Activated naive CD8-positive, alpha-beta T cell treated with anti-CD3 and anti-CD28 coated beads for 36 hours (primary cell): Measurements from ENCODE around the gene LRRC14B. TPM values are rescaled to one million over a fixed set of nuclear protein-coding genes. Genes with fewer than 3 reads are reported as not detected.
A peak's percentile ranks its signal among the peaks of the same experiment; 100 is the strongest.
"Not testable (repeated sequence)": the region's sequence is repeated elsewhere in the genome, so short reads cannot be mapped to it uniquely, and the experiment has no call there.

Source experiments
- DNase-seq: peaks from one replicate; pipeline ENCODE4 v3.0.0; 2021
- H3K27ac Mint-ChIP-seq: one replicate; pipeline ENCODE4 v1.8.0; 2022; ENCODE audit warnings: mild to moderate bottlenecking, moderate library complexity, mixed read lengths
- H3K27me3 Mint-ChIP-seq: one replicate; pipeline ENCODE4 v1.8.0; 2022; ENCODE audit warnings: mild to moderate bottlenecking, mixed read lengths
- H3K36me3 Mint-ChIP-seq: one replicate; pipeline ENCODE4 v1.8.0; 2021; ENCODE audit warnings: mild to moderate bottlenecking, mixed read lengths
- H3K4me1 Mint-ChIP-seq: one replicate; pipeline ENCODE4 v1.8.0; 2021; ENCODE audit warnings: mixed read lengths
- H3K4me3 Mint-ChIP-seq: one replicate; pipeline ENCODE4 v1.8.0; 2022; ENCODE audit warnings: mild to moderate bottlenecking, moderate library complexity, mixed read lengths
- H3K9me3 Mint-ChIP-seq: one replicate; pipeline ENCODE4 v1.8.0; 2022; ENCODE audit warnings: mixed read lengths
- total RNA-seq, 2 experiments: library from RNA; stranded (reverse); gene quantifications; one replicate each; pipeline ENCODE4 v1.2.3, GENCODE V29; 2021

LRRC14B gene
- total RNA-seq, 2 experiments from 2014 or later, result 0.23 TPM; not detected in 1

GRCh38 chr5:237931-238330 is 46.6 kb downstream of the LRRC14B start:
- DNase-seq, H3K9me3 Mint-ChIP-seq: not testable (repeated sequence)
- peaks cover 46% of the 10 kb centered on the region for H3K36me3 Mint-ChIP-seq

DNA sequence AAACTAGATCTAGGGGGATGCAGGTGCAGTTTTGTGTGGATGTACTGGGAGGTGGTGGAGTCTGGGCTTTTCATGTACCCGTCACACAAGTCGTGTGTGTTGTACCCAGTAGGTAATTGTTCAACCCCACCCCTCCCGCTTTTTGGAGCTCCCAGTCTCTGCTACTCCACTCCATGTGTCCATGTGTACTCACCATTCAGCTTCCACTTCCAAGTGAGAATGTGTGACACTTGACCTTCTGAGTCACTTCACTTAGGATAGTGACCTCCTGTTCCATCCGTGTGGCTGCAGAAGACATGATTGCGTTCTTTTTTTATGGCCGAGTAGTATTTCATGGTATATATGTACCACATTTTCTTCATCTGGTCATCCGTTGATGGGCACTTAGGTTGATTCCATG is 49.3 kb downstream of the LRRC14B start:
- not testable (repeated sequence) for H3K4me3 Mint-ChIP-seq, H3K27me3 Mint-ChIP-seq, DNase-seq, H3K27ac Mint-ChIP-seq, H3K9me3 Mint-ChIP-seq
- H3K36me3 Mint-ChIP-seq, result peaks cover 48% of the 10 kb centered on the region
- H3K4me1 Mint-ChIP-seq, result peaks cover 14% of the 10 kb centered on the region

More at GRCh38 chr5:237931-238330, 46.6 kb downstream of the LRRC14B start:
- not testable (repeated sequence) for H3K4me3 Mint-ChIP-seq, H3K4me1 Mint-ChIP-seq, H3K27me3 Mint-ChIP-seq, H3K27ac Mint-ChIP-seq

DNA sequence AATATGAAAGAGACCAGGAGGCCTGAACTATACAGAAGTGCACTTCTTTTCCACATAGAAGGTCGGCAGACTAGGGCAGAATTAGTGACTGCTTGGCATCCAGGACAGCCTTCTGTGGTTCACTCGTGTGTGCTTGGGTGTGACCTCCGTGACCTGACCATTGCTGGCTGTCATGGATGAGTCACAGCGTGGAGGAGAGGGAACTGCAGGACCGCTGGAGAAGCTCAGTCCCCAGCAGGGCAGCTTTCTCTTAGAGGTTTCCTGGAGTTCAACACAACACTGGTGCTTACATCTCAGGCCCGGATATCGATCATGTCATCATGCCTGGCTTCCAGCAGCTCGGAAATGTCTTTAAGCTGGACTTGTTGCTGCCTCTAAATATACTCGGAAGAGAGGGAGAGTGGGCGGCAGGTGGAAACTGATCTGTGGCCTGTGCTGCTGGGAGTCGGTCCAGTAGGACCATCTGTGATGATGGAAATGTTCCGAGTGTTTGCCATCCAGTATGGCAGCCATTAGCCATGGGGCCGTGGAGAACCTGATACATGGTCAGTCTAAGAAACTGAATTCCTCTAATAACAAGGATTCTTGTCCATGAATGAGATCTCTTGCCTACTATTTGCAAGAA is 49.9 kb downstream of the LRRC14B start:
- not testable (repeated sequence) for H3K27ac Mint-ChIP-seq, DNase-seq, H3K4me3 Mint-ChIP-seq, H3K27me3 Mint-ChIP-seq, H3K9me3 Mint-ChIP-seq
- peaks cover 48% of the 10 kb centered on the region for H3K36me3 Mint-ChIP-seq
- peaks cover 14% of the 10 kb centered on the region for H3K4me1 Mint-ChIP-seq

GRCh38 chr5:243683-244367 is 52.5 kb downstream of the LRRC14B start:
- Mint-ChIP-seq H3K36me3 (peaks cover 64% of the 10 kb centered on the region), H3K4me3 (peak overlapping the region; percentile 50), H3K4me1 (peaks cover 14% of the 10 kb centered on the region), H3K27ac (peak overlapping the region; percentile 81)
- H3K9me3 Mint-ChIP-seq, H3K27me3 Mint-ChIP-seq: not testable (repeated sequence)
- DNase-seq, result peak; percentile 38

DNA sequence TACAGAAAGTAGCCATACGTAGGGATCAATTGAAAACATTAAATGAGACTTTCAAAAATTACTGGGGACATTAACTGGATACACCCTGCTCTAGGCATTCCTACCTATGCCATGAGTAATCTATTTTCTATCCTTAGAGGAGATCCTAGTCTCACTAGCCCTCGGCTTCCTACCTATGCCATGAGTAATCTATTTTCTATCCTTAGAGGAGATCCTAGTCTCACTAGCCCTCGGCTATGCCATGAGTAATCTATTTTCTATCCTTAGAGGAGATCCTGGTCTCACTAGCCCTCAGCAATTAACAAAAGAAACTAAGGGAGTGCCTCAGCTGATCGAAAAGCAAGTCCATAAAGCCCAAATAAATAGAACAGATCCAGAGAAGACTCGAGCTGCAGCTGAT is 54.4 kb downstream of the LRRC14B start:
- H3K27ac Mint-ChIP-seq, H3K4me3 Mint-ChIP-seq, DNase-seq, H3K9me3 Mint-ChIP-seq, H3K27me3 Mint-ChIP-seq: not testable (repeated sequence)
- Mint-ChIP-seq H3K4me1 (peaks cover 14% of the 10 kb centered on the region), H3K36me3 (peaks cover 52% of the 10 kb centered on the region)

Other genes starting within 250 kb of the LRRC14B start
- gene PLEKHG4B, start 99.3 kb upstream of the LRRC14B start, total RNA-seq, result under 1 TPM in 1 of 2 experiments, not detected in 1; 0.06 TPM
- gene CCDC127, start 26.7 kb downstream of the LRRC14B start, total RNA-seq, result 1 to 10 TPM; 5.3 to 5.9 TPM
- gene SDHA, start 26.8 kb downstream of the LRRC14B start, total RNA-seq, result 100 to 1,000 TPM; 146 to 149 TPM
- gene PDCD6, start 80.2 kb downstream of the LRRC14B start, total RNA-seq, result 100 to 1,000 TPM in 1 of 2 experiments, 10 to 100 TPM in 1; 97.3 to 102 TPM
- 10 to 100 TPM; 24.0 to 26.6 TPM for gene AHRR, start 130.2 kb downstream of the LRRC14B start, total RNA-seq